Stimulated activated CD8-positive, alpha-beta memory T cell treated with anti-CD3 and anti-CD28 coated beads, Interleukin-7, amount 100 ng/mL, for 24 hours (primary cell): ENCODE measurements around the gene TMEM132C.

Source experiments
- DNase-seq: peaks from one replicate; pipeline ENCODE4 v3.0.0-alpha.2; 2020; ENCODE audit warnings: low read depth

Gene TMEM132C

GRCh38 chr12:128420163-128420562 lies 153.2 kb downstream of the TMEM132C start:
- DNase-seq: no peak

GRCh38 chr12:128421375-128421774 lies 154.4 kb downstream of the TMEM132C start:
- DNase-seq: no peak

DNA sequence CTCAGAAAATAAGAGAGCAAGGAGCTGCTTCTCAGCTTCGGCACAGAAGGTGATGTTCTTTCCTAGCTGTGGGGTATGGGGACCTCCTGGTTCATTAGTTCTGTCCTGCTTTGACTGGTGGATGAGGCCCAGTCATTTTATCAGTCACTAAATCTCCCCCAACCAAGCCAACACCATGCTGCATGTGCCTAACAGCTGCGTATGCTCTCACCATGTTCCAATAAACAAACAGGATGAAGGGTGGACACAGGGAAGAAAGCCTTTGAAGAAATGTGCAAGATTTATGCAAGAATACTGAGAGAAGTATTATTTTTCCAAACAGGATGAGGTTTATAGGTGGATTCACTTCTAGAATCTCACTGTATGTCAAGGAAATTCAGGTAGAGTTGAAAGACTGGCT lies 156.2 kb downstream of the TMEM132C start:
- no peak for DNase-seq

- no peak for DNase-seq
Observed at GRCh38 chr12:128424931-128425431, 158.0 kb downstream of the TMEM132C start.

DNA sequence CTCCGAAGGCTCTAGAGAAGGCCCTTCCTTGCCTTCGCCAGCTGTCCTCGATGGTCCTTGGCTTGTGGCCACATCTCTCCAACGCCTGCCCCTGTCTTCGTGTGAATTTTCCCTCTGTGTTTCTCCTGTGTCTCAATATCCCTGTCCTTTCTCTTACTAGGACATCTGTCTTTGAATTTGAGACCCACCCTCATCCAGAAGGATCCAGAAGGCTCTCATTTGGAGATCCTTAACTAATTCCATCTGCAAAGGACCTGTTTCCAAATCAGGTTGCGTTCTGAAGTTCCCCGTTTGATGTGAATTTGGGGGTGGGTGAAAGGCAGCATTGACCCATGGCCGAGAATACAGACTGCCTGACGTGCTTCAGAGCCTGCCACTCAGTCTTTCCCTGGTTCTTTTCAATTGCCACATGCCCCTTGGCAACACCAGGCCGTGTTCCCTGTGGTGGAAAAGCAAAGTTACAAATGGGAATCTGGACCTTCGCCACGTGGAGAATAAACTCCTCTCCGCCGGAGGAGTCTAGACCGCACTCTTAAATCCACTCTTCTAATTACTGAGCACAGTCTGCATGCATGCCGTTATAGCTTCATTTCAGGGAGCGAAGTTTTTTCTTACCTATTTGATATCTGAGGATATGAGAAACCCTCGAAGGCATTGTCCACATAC lies 158.8 kb downstream of the TMEM132C start:
- no peak for DNase-seq

DNA sequence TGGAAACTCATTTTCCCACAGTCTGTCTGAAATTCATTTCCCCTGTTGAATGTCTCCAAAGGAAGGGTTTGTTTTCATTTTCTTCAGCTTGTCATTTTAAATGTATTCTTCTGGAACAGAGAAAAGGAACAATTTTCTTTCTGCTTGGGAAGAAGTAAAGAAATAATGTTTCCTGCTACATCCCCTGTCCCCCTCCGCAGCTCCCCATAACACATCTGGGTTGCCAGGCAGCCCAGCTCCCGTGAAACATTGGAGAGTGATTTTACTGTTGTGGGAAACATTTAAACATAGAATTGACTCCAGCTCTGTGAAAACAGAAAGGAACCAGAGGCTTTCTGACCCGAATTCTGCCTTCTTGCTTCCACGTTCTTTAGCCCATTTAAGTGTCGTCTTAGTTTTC lies 159.5 kb downstream of the TMEM132C start:
- no peak for DNase-seq

- DNase-seq: no peak
Observed at GRCh38 chr12:128439796-128440195, 172.8 kb downstream of the TMEM132C start.

DNA sequence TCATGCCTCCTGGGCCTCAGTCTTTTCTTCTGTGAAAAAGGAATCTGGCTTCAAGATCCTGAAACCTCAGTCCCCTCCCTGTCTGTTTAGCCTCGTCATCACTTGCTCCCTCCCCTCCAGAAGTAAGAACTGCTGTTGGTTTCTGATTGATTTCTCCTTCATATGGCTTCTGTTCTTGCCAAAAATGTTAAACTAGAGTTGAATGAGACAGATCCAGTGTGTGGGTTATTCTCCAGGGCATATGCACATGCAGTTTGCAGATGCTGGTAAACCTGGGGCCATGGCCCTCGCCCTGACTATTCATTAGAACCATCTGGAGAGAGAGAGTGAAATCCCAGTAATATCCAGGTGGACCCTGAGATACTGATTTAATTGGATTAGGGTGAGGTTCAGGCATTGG lies 175.1 kb downstream of the TMEM132C start:
- DNase-seq: no peak

- DNase-seq: no peak
Observed at GRCh38 chr12:128444598-128444997, 177.6 kb downstream of the TMEM132C start.

DNA sequence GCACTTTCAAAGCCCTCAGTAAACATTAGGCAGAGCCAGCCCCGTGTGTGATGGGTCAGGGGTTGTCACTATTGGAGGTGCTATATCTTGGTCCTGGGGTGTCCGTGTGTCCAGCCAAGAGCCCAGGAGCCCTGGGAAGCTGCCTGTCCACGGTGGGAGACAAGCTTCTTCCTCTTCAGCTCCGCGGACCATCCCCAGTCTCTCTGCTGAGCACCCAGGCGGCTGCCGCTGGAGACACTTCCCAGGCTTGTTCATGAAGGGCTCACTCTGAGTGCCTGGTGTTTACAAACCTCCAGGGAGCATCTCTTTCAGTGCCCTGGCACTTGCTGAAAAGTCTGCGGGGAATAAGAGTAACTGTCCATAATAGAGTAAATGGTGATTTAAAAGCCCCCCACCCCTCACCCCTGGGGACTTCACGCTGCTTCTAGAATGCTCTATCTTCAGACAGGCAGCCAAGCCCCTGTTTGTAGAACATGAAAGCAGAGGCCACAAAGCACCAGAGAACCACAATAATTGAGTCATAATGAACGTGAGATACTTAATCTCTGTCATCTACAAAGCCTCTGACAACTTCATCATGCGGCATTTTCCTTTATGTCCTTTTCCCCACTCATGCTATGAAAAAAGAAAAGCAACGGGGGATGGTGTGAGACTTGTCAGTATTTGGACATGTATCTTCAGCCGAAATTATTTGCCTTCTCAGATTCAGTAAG lies 178.6 kb downstream of the TMEM132C start:
- no peak for DNase-seq

DNA sequence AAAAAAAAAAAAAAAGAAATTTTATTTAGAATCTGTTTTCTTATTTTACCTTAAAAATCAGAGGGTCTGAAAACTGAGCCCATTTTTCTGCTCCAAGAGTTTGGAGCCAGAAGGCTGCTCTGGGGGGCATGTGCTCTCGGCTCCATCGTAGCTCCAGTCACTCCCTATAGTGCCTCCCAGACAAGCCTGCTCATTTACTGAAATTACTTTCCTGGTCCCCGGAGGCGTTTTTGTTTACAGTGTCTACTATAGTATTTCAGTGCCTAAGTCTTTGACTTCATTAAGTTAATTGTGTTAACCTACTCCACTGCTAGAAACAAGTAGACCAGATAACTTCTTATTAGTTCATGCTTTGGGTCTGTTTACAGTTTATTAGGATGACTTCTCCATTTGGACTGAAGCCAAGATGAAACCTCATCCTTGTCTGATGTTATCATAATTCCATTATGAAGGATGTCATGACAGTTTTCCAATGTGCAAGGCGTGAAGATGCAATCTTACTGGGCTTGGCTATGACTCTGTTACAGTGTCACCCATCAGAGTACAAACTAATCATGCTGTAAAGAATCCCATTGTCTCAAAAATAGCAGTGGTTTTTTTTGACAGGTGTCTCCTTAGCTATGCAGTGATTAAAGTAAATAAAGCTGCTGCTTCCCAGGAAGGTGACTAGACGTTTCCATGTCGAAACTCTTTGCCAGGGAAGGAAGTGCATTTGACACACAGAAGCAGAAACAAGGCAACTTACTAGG lies 182.3 kb downstream of the TMEM132C start:
- DNase-seq: no peak

- no peak for DNase-seq
Observed at GRCh38 chr12:128450810-128451209, 183.8 kb downstream of the TMEM132C start.

DNA sequence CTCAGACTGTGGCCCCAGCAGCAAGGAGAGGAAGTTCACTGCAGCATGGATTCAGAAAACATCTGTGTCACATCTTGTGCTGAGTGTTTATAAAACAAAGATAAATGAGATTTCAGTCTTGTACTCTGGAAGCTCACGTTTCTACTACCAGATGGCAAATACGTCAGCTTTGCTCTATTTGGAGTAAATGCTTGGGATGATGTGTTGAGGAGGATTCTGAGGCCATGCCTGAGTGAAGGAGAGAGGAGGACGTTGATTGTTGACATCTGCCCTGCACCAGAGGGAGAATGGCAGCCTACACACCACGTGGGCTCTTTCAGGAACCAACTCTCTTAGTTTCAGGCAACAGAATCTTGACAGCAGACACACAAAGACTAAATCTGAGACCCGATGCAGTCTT lies 188.9 kb downstream of the TMEM132C start:
- no peak for DNase-seq

GRCh38 chr12:128456922-128457321 lies 190.0 kb downstream of the TMEM132C start:
- no peak for DNase-seq

DNA sequence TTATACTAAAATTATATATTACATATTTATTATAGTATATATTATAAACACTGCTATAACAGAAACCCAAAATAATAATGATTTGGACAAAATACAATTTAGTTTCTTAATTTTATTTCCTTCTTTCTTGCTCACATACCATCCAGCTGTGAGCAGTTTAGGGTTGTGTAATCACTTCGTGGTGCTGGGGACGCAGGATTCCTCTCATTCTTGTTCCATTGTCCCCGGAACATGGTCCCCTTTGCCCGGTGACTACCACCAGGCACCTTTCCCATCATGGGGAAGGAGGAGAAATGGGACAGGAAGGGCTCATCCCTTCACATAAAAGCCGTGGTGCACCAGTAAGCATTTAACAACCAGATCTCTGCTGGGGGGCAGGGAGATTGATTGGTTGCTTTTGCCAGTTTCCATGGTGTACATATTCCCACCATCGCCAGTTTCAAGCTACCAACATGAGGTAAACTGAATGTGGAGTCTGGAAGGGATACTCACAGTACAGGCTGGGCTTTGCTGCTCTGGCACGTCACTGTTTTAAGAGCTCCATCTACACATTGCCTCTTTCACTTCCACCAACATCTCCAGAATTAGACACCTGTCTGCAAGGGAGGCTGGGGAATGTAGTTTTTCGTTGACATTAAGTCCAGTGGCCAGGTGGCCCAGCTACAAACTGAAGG lies 191.5 kb downstream of the TMEM132C start:
- no peak for DNase-seq

DNA sequence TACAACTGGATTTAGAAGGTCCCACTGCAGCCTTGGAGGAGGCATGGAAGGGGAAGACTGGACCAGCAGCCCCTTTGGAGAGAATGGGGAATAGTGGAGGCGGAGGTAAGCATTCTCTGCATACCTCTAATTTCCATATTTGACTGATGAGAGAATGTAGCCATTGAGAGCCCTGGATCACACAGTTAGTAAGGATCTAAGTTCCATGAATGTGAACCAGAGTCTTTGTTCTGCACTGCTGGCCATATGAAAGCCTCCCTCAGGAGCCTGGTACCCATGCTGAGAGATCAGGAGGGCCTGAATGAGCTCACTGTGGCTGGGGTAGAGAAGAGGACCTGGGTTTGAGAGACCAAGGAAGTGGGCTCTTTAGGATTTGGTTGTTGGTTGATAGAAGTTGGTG lies 192.1 kb downstream of the TMEM132C start:
- DNase-seq: no peak

DNA sequence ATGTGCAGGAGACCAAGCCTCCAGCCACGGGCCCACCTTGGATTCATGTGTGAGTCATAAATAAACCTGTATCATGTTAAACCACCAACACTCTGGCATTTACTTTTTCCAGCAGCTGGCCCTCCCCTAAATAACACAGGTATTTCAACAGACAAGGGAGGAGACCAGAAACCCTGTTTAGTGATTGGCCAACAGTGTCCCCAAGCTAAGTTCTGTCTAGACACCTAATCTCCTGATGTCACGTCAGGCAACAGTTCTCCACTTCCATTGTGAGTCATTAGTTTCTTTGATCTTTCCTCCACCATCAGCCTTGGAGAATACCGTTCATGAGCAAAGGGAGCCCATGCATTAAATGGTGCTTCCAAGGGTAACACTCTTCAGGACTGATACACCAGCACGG lies 196.9 kb downstream of the TMEM132C start:
- no peak for DNase-seq

GRCh38 chr12:128467882-128468281 lies 200.9 kb downstream of the TMEM132C start:
- no peak for DNase-seq

GRCh38 chr12:128468926-128469325 lies 202.0 kb downstream of the TMEM132C start:
- no peak for DNase-seq

- no peak for DNase-seq
Observed at GRCh38 chr12:128471491-128471890, 204.5 kb downstream of the TMEM132C start.

DNA sequence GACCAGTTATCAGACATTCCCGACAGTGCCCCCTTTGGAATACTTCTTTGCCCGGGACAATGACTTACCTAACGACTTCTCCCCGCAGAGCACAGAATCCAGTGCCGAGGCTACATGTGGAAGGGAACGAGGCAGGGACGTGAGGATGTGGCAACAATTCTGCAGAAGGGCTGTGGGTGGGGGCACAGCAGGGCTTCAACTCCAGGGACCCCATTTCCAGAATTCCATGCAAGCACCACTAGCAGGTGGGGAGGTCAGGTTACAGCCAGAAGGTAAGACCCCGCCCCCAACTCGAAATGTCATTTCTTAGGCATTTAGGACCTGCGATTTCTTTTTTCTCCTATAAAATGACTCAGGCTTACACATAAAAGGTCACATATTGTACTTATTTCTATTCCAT lies 207.9 kb downstream of the TMEM132C start:
- no peak for DNase-seq

- no peak for DNase-seq
Observed at GRCh38 chr12:128476266-128476665, 209.3 kb downstream of the TMEM132C start.
